MM.1S (cell line): ENCODE measurements around the gene GABBR1.
"Not testable (repeated sequence)": the region's sequence is repeated elsewhere in the genome, so short reads cannot be mapped to it uniquely, and the experiment has no call there.

Experiments
- DNase-seq: peaks from one replicate; pipeline ENCODE4 v3.0.0-alpha.2; 2015
- H2AFZ ChIP-seq: fragments of 300-600 bp; sonication (generic); 2 replicates; pipeline ENCODE4 v1.6.0; 2016; ENCODE audit warnings: antibody characterized with exemption, low read length
- H3F3A ChIP-seq: fragments of 300-600 bp; sonication (generic); 2 replicates; pipeline ENCODE4 v1.6.1; 2016; ENCODE audit warnings: mild to moderate bottlenecking, antibody characterized with exemption, low read length, moderate library complexity, mixed read lengths; ENCODE audit not compliant: insufficient read depth
- H3K27ac ChIP-seq: fragments of 300-600 bp; sonication (generic); 2 replicates; pipeline ENCODE4 v1.5.1; 2016; ENCODE audit warnings: mild to moderate bottlenecking, low read length
- H3K27me3 ChIP-seq: fragments of 300-600 bp; sonication (generic); replicated peaks from 2 replicates; pipeline ENCODE4 v1.6.0; 2016; ENCODE audit warnings: low read length; ENCODE audit not compliant: insufficient read depth
- H3K36me3 ChIP-seq: fragments of 300-600 bp; sonication (generic); replicated peaks from 2 replicates; pipeline ENCODE4 v1.6.1; 2016; ENCODE audit warnings: mild to moderate bottlenecking, low read length, mixed read lengths; ENCODE audit not compliant: insufficient read depth
- H3K4me1 ChIP-seq: fragments of 300-600 bp; sonication (generic); 2 replicates; pipeline ENCODE4 v1.6.1; 2016; ENCODE audit warnings: low read length, mixed read lengths
- H3K4me2 ChIP-seq: fragments of 300-600 bp; sonication (generic); 2 replicates; pipeline ENCODE4 v1.6.0; 2016; ENCODE audit warnings: low read depth, low read length
- H3K4me3 ChIP-seq: fragments of 300-600 bp; sonication (generic); 2 replicates; pipeline ENCODE4 v1.5.1; 2016; ENCODE audit warnings: low read length, mixed read lengths
- H3K79me2 ChIP-seq: fragments of 300-600 bp; sonication (generic); 2 replicates; pipeline ENCODE4 v1.6.1; 2016; ENCODE audit warnings: mixed run types, low read length, mixed read lengths
- H3K9ac ChIP-seq: fragments of 300-600 bp; sonication (generic); 2 replicates; pipeline ENCODE4 v1.6.1; 2016; ENCODE audit warnings: low read length, mixed read lengths
- H3K9me2 ChIP-seq: fragments of 300-600 bp; sonication (generic); replicated peaks from 2 replicates; pipeline ENCODE4 v1.6.1; 2016; ENCODE audit warnings: mild to moderate bottlenecking, low read length, mixed read lengths; ENCODE audit not compliant: insufficient read depth
- H3K9me3 ChIP-seq: fragments of 300-600 bp; sonication (generic); replicated peaks from 2 replicates; pipeline ENCODE4 v1.6.1; 2016; ENCODE audit warnings: mild to moderate bottlenecking, low read length, mixed read lengths; ENCODE audit not compliant: insufficient read depth
- H4K20me1 ChIP-seq: fragments of 300-600 bp; sonication (generic); 2 replicates; pipeline ENCODE4 v1.6.1; 2016; ENCODE audit warnings: mild to moderate bottlenecking, low read length, moderate library complexity, mixed read lengths; ENCODE audit not compliant: insufficient read depth
- EZH2 ChIP-seq: fragments of 300-600 bp; sonication (generic); optimal IDR thresholded peaks from 2 replicates; pipeline ENCODE3; 2017; ENCODE audit warnings: low read depth, mild to moderate bottlenecking, antibody characterized with exemption, low read length, mixed read lengths
- EZH2phosphoT487 ChIP-seq: fragments of 300-600 bp; sonication (generic); IDR thresholded peaks from 2 replicates; pipeline ENCODE4 v1.6.1; 2018; ENCODE audit warnings: antibody characterized with exemption, low read length
- TF ChIP-seq, protein P1 (sequence below): fragments of 300-600 bp; sonication (generic); IDR thresholded peaks from 2 replicates; pipeline ENCODE4 v1.5.1; 2016; ENCODE audit warnings: antibody characterized with exemption, low read length, mixed read lengths

Gene GABBR1

DNA sequence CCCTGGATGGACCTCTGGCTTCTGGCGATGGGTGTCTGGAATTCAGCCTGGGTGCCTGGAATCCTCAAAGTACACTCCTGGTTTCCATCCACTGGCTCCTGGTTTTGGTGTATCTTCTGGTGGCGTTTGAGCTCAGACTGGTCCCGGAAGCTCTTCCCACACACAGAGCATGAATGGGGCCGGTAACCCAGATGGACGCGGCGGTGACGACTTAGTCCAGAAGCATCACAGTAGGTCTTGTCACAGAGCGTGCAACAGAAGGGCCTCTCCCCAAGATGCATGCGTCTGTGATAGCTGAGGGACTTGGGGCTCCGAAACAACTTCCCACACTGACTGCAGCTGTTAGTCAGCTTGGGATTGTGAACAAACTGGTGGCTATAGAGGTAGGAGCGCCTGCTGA is 40.2 kb upstream of the GABBR1 start:
- H3K9me3 ChIP-seq: no peaks in the 10 kb centered on the region
- H3K9ac ChIP-seq: no peak overlapping the region
- H4K20me1 ChIP-seq: no peaks in the 10 kb centered on the region
- no peaks in the 10 kb centered on the region for H3K27me3 ChIP-seq
- no peaks in the 10 kb centered on the region for H3K36me3 ChIP-seq
- no peak overlapping the region for H3K4me3 ChIP-seq
- no peaks in the 10 kb centered on the region for H3K79me2 ChIP-seq
- H3K4me1 ChIP-seq: peaks cover 10% of the 10 kb centered on the region
- TF ChIP-seq EZH2 (no peak), EZH2phosphoT487 (no peak)
- TF ChIP-seq, protein P1, sequence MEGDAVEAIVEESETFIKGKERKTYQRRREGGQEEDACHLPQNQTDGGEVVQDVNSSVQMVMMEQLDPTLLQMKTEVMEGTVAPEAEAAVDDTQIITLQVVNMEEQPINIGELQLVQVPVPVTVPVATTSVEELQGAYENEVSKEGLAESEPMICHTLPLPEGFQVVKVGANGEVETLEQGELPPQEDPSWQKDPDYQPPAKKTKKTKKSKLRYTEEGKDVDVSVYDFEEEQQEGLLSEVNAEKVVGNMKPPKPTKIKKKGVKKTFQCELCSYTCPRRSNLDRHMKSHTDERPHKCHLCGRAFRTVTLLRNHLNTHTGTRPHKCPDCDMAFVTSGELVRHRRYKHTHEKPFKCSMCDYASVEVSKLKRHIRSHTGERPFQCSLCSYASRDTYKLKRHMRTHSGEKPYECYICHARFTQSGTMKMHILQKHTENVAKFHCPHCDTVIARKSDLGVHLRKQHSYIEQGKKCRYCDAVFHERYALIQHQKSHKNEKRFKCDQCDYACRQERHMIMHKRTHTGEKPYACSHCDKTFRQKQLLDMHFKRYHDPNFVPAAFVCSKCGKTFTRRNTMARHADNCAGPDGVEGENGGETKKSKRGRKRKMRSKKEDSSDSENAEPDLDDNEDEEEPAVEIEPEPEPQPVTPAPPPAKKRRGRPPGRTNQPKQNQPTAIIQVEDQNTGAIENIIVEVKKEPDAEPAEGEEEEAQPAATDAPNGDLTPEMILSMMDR: no peak
- H3F3A ChIP-seq: no peaks in the 10 kb centered on the region
- no peaks in the 10 kb centered on the region for H3K9me2 ChIP-seq
- no peak overlapping the region for H3K27ac ChIP-seq
- H3K4me2 ChIP-seq: no peak overlapping the region
- H2AFZ ChIP-seq: no peak overlapping the region
- DNase-seq: no peak

DNA sequence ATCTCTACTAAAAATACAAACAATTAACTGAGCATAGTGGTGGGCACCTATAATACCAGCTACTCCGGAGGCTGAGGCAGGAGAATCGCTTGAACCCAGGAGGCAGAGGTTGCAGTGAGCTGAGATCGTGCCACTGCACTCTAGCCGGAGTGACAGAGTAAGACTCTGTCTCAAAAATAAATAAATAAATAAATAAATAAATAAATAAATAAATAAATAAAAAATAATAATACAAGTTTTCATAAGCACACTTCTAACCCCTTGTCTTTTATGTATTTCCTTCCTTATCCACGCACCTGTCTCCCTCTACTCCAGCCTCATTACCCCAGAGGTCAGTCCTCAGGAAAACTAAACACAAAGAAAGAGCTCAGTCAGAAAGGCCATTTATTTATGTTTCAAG is 39.1 kb upstream of the GABBR1 start:
- H3K9ac ChIP-seq, H3K9me2 ChIP-seq, H3K4me2 ChIP-seq, H3K9me3 ChIP-seq, H3K27ac ChIP-seq, H2AFZ ChIP-seq, H3K4me3 ChIP-seq, H3F3A ChIP-seq, H4K20me1 ChIP-seq, H3K36me3 ChIP-seq, H3K27me3 ChIP-seq, H3K4me1 ChIP-seq, DNase-seq, H3K79me2 ChIP-seq: not testable (repeated sequence)

DNA sequence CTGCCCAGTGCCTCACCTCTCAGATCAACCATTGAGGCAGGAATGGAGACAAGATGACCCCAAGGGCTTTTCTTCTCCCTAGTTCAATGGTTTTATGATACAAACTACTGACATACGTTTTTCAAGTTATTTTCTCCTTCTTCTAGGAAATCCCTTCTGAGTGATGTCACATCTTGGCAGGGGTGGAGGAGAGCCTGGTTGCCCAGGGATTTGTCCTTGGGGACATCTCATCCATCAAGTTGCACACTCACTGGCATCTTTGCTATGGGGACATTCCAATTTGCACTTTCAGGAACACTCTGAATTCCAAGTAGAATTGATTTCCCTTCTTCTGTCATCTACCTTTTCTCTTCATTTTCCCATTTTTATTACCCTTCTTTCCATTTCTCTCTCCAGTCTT is 38.0 kb upstream of the GABBR1 start:
- Histone ChIP-seq H2AFZ (no peak overlapping the region), H3K4me2 (no peak overlapping the region), H3K4me3 (no peak overlapping the region), H3K27me3 (no peaks in the 10 kb centered on the region), H3K4me1 (no peaks in the 10 kb centered on the region), H3K9me3 (no peaks in the 10 kb centered on the region), H3K79me2 (no peaks in the 10 kb centered on the region), H3F3A (no peaks in the 10 kb centered on the region), H3K27ac (no peak overlapping the region), H3K36me3 (no peaks in the 10 kb centered on the region), H4K20me1 (no peaks in the 10 kb centered on the region), H3K9ac (no peak overlapping the region), H3K9me2 (no peaks in the 10 kb centered on the region)
- no peak for DNase-seq
- TF ChIP-seq, protein P1: no peak
- TF ChIP-seq EZH2phosphoT487: no peak
- TF ChIP-seq EZH2: no peak

DNA sequence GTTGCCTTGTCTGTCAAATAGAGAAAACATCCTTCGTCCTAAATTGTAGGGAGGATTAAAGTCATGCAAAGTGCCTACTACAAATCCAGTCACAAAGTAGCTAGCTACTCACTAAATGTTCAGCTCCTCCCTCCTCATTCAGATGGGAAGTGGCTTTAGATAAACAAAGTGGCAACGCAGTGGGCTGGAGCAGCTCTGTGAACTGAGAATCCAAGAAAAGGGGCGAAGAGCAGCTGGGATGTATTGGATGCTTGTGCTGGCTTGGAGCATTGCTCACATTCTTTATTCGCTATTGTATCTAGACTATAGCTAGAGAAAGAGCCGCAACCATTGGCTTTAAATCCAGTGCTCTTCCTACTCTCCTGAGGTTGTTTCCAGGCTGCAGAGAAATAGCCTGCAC is 34.2 kb upstream of the GABBR1 start:
- TF ChIP-seq, protein P1: no peak
- no peak for TF ChIP-seq EZH2phosphoT487
- TF ChIP-seq EZH2: no peak
- Histone ChIP-seq H3K9ac (no peak overlapping the region), H3K79me2 (no peaks in the 10 kb centered on the region), H3K9me3 (no peaks in the 10 kb centered on the region), H3K4me1 (no peaks in the 10 kb centered on the region), H4K20me1 (no peaks in the 10 kb centered on the region), H3K27me3 (no peaks in the 10 kb centered on the region), H3K36me3 (no peaks in the 10 kb centered on the region), H3K9me2 (no peaks in the 10 kb centered on the region), H2AFZ (no peak overlapping the region), H3K27ac (no peak overlapping the region), H3K4me3 (no peak overlapping the region), H3K4me2 (no peak overlapping the region), H3F3A (no peaks in the 10 kb centered on the region)
- DNase-seq: no peak
